ENCODE data around the gene UPF3A.
"Not testable (repeated sequence)": the region's sequence is repeated elsewhere in the genome, so short reads cannot be mapped to it uniquely, and the experiment has no call there.

Gene UPF3A

DNA sequence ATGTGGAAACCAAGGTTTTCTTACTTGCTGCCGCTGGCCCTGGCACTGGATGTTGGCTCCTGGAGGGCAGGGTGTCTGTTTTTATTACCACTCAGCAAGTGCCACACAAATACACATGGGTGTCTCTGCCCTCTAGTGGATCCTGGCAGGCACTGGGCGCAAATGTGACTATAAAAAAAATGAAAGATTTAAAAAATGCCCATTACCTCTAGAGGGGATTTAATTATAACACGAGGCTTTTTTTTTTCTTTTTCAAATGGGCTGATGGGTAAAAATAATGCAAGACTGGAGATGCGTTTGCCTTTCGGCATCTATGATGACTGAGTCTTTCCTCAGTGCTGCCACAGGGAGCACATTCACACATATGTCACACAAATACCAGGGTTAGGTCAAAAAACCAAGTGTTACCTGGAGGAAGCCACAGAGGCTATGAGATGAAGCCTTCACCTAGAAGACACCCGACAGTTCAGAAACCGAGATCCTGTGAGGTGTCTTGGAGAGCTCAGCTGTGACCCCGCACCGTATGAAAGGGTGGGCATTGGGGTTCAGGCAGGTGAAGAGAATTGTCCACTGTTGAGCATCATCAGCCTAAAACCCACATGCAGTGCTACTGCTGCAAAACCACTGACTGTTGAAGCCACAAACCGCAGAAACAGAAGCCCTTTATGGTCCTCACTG, 58.6 kb downstream of the UPF3A start:
- no peak for DNase-seq

DNA sequence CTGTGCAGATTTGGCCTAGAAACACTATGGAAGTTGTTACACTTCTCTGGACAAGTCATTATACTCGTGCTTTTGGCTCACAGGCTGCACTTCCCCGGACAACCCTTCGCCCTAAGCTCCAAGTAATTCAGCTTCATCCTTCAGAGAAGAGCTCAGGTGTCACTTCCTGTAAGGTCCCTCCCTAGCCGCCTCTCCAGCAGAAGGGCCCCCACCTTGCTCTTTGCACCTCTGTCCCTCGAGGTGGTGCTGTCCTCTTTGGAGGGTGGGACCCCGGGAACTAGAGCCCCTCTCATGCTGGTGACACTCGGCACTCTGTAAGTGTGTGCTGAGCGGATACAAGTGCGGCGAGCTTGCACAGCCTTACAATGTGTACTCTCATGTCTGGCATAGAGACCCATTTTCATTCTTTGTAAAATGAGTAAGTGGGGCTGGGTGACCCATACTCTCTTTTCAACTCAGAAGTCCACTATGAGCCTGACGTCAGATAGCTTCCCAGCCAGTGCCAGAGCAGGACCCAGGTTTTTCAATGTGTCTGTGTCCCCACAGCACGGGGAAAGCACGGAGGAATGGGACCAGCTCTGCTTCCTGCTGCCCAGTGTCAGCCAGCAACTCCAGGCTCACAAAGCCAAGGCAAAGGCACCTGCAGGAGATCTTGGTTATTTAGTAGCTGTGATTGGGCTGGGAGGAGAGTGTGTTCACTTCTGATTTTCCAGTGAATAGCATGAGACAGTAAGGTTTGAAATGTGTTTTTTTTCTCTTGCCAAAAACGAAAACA, 59.8 kb downstream of the UPF3A start:
- no peak for DNase-seq

DNA sequence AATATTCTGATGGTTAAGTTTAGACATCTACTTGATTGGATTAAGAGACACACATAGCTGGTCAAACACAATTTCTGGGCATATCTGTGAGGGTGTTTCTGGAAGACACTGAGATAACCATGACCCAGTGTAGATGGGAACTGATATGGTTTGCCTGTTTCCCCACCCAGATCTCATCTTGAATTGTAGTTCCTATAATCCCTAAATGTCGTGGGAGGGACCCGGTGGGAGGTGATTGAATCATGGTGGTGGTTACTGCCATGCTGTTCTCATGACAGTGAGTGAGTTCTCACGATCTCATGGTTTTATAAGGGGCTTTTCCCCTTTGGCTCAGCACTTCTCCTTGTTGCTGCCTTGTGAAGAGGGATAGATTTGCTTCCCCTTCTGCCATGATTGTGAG, 65.9 kb downstream of the UPF3A start:
- DNase-seq, result not testable (repeated sequence)

DNA sequence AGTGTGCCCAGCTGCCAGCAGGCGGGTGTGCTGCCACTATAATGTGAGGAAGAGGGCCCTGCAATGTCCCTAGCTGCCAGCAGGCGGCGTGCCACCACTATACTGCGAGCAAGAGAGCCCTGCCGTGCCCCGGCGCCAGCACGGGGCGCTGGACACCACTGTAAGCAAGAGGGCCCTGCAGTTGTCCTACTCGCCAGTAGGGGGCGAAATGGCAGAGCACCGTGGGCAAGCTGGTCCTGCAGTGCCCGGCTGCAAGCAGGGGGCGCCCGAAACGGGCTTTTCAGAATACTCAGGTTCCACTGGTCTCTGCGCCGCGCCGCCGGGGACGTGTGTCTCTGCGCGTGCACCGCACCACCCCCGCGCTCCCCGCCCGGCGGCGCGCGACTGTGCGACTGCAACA, 71.4 kb downstream of the UPF3A start:
- DNase-seq, result not testable (repeated sequence)

DNA sequence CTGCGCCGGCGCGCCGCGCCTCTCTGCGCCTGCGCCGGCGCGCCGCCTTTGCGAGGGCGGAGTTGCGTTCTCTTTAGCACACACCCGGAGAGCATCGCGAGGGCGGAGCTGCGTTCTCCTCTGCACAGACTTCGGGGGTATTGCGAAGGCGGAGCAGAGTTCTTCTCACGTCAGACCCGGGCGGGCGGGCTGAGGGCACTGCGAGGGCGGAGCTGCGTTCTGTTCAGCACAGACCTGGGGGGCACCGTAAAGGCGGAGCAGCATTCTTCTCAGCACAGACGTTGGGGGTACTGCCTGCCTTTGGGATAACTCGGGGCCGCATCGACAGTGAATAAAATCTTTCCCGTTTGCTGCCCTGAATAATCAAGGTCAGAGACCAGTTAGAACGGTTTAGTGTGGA, 72.0 kb downstream of the UPF3A start:
- not testable (repeated sequence) for DNase-seq
